ENCODE data around the gene GADD45B. TPM values are rescaled to one million over a fixed set of nuclear protein-coding genes. Genes with fewer than 3 reads are reported as not detected.

Gene GADD45B
- total RNA-seq, 1 experiment from 2014 or later, result 37.9 TPM

DNA sequence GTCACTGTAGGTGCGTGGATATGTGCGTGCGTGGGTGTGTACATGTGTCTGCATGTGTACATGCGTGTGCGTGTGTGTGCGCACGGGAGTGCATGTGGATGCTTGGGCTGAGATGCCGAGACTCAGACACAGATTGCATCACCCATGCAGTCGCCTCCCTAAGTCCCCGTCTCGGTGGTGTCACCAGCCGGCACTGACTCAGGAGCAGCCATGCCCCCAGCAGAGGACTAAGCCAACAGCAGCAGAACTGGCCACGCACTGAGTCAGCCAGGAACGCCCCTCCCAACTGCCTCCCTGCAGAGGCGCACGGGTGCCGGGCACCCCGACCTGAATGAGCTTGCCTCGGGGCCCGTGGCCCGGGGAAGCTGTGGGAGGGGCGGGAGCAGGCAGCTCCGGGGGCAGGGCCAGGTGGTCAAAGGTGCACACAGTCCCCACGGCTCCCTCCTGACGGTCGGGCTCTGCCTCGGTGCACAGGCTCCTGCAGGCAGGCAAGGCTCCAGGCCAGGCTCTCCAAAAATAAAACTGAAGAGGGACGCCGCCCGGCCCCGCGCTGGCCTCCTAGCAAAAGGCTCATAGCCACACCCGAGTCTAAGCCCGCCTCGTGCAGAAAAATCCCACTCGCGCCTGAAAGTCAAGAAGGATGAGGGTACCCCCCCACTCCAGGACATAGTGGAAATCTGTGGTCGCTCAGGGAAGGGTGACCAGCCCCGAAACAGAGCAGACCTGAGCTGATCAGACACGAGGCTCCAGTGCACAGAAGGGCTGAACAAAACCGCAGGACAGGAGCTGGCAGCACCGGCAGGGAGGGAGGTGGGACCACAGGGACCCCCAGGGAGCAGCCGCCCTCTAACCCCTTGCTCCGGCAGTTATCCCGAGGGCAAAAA is 49.2 kb downstream of the GADD45B start:
- H3K9ac ChIP-seq (ENCODE audit: low read length), result peak overlapping the region; percentile 77
- peaks cover 61 to 79% of the 10 kb centered on the region in 2 experiments for H3K4me1 ChIP-seq (ENCODE audit: control insufficient read depth in 1 of 2, insufficient read depth in 2 of 2, low read length in 2 of 2)
- DNase-seq (ENCODE audit: low read depth, low spot score), result peak; percentile 87

More for the DNA sequence above, 49.2 kb downstream of the GADD45B start:
- peak overlapping the region; percentile 87 for H3K27ac ChIP-seq (ENCODE audit: low read depth, low read length)
- H4K20me1 ChIP-seq (ENCODE audit: insufficient read depth), result no peaks in the 10 kb centered on the region
- no TSS peak for BruUV-seq (replicated peaks)
- no peaks in the 10 kb centered on the region for H3K9me2 ChIP-seq (ENCODE audit: insufficient read depth)
- no peak overlapping the region for H2AFZ ChIP-seq (ENCODE audit: low read depth, low read length, poor library complexity, severe bottlenecking)
- H3K36me3 ChIP-seq (ENCODE audit: control insufficient read depth in 1 of 2, insufficient read depth in 2 of 2, low read length in 2 of 2), result no peaks in the 10 kb centered on the region
- H3K79me2 ChIP-seq (ENCODE audit: insufficient read depth, low read length), result no peaks in the 10 kb centered on the region
- H3K4me2 ChIP-seq (ENCODE audit: low read length), result peak overlapping the region; percentile 92
- ChIA-PET RAD21 (ENCODE audit: low non-redundant PET in 1 of 2, low total read pairs in 2 of 2, uncharacterized antibody in 2 of 2, unreplicated experiment in 2 of 2) (interaction anchor here (0.6 to 1.4 kb wide), 5 partner anchors 8 to 114 kb away, joined by 3 to 6 read pairs (median 5); partner anchors contain the start of gene GADD45B (in 1 of the 2)), CTCF (interaction anchor here (0.9 to 1.0 kb wide), 2 partner anchors 19 to 86 kb away, joined by 3 to 5 read pairs; no protein-coding TSS in a partner anchor), POLR2A (interaction anchor here (0.6 to 1.9 kb wide), 8 partner anchors 11 to 54 kb away, joined by 3 to 21 read pairs (median 6); partner anchors contain the start of gene GADD45B)
- intact Hi-C loops (cut with micrococcal nuclease), result loop anchor here (1.0 kb wide), 1 partner anchor 49 kb away; the partner anchor contains the start of gene GADD45B
- no peaks in the 10 kb centered on the region for H3K9me3 ChIP-seq (ENCODE audit: control insufficient read depth in 1 of 2, insufficient read depth in 1 of 2, low read depth in 1 of 2, low read length in 2 of 2)
- no peaks in the 10 kb centered on the region for H3K27me3 ChIP-seq (ENCODE audit: insufficient read depth, low read length)
- peak; percentile 74 for TF ChIP-seq POLR2AphosphoS5 (IDR thresholded peaks at IDR 0.05; ENCODE audit: low read depth, low read length)
- TF ChIP-seq FOSL1 (IDR thresholded peaks at IDR 0.05; ENCODE audit: low read depth), result peak; percentile 84
- TF ChIP-seq JUND (IDR thresholded peaks at IDR 0.05), result peak; percentile 88
- TF ChIP-seq ZNF274 (IDR thresholded peaks at IDR 0.05; ENCODE audit: low read depth, low read length), result no peak
- TF ChIP-seq RAD21 (IDR thresholded peaks at IDR 0.05; ENCODE audit: low read depth), result peak; percentile 40
- peak; percentile 94 for TF ChIP-seq CEBPB (IDR thresholded peaks at IDR 0.05; ENCODE audit: low read depth)
- TF ChIP-seq YY1 (IDR thresholded peaks at IDR 0.05; ENCODE audit: extremely low read depth, insufficient replicate concordance, low read depth, low read length), result peak; percentile 67
- TF ChIP-seq CBX3 (IDR thresholded peaks at IDR 0.05; ENCODE audit: low read depth), result peak; percentile 85; the same call in 1 of the 2 replicates
- TF ChIP-seq EZH2 (IDR thresholded peaks at IDR 0.05), result no peak
- TF ChIP-seq ZBTB33 (IDR thresholded peaks at IDR 0.05; ENCODE audit: extremely low read depth, insufficient replicate concordance, low read length), result peak; percentile 10
- TF ChIP-seq, protein P1, sequence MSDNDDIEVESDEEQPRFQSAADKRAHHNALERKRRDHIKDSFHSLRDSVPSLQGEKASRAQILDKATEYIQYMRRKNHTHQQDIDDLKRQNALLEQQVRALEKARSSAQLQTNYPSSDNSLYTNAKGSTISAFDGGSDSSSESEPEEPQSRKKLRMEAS (IDR thresholded peaks at IDR 0.05), result peak; percentile 91
- TF ChIP-seq TCF7L2 (IDR thresholded peaks at IDR 0.05; ENCODE audit: borderline replicate concordance, extremely low read depth, insufficient read depth, insufficient read length), result peak; percentile 26
- peak; percentile 88 for TF ChIP-seq SP1 (IDR thresholded peaks at IDR 0.05; ENCODE audit: low read depth)
- TF ChIP-seq EZH2phosphoT487 (IDR thresholded peaks at IDR 0.05; ENCODE audit: borderline replicate concordance), result no peak
- no peak for TF ChIP-seq SRF (IDR thresholded peaks at IDR 0.05; ENCODE audit: low read depth)
- TF ChIP-seq ZFX (IDR thresholded peaks at IDR 0.05), result peak; percentile 23; the same call in 1 of the 2 replicates
- peak; percentile 91 for TF ChIP-seq SIN3A (IDR thresholded peaks at IDR 0.05; ENCODE audit: low read depth)
- peak; percentile 53 for TF ChIP-seq POLR2A (IDR thresholded peaks at IDR 0.05; ENCODE audit: borderline replicate concordance, extremely low read depth, insufficient read depth, insufficient read length)
- H3K4me3 ChIP-seq (replicated peaks in 1 of 2; ENCODE audit: low read depth in 1 of 2, low read length in 2 of 2), result peak overlapping the region; percentile 31 to 56
- ATAC-seq, result peak; percentile 82

All from HCT116 (cell line).